Measurements from ENCODE around the gene CDHR3.

DNA sequence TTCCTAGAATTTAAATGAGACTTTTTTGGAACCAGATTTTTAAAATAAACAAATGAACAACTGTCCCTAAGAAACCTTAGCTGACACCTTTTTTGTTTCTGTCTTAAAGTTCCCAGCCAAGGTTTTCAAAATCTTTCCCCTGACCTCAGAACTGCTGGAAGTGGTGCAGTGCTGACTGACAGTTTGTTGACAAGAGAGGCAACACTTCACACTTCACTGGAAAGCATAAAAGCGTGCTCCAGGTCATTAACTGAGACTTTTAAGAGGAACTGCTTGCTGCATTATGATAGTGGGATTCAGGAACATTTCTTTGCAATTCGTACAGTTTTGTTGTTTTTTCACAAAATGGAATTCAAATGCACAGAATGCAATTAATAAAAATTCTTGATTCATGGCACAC is 112.9 kb downstream of the CDHR3 start:
- TF ChIP-seq EGR1 (IDR thresholded peaks at IDR 0.05; ENCODE audit: low read depth in 2 of 2) (no peak), TAF1 (conservative IDR thresholded peaks at IDR 0.05) (no peak), RXRA (IDR thresholded peaks at IDR 0.05) (no peak), RAD21 (IDR thresholded peaks at IDR 0.05) (no peak), YY1 (IDR thresholded peaks at IDR 0.05) (no peak), GABPA (IDR thresholded peaks at IDR 0.05 in 1 of 2, conservative IDR thresholded peaks at IDR 0.05 in 1 of 2) (no peak), HNF4A (conservative IDR thresholded peaks at IDR 0.05) (no peak), HNF4G (IDR thresholded peaks at IDR 0.05) (no peak), JUND (IDR thresholded peaks at IDR 0.05) (no peak)
- TF ChIP-seq, protein P1, sequence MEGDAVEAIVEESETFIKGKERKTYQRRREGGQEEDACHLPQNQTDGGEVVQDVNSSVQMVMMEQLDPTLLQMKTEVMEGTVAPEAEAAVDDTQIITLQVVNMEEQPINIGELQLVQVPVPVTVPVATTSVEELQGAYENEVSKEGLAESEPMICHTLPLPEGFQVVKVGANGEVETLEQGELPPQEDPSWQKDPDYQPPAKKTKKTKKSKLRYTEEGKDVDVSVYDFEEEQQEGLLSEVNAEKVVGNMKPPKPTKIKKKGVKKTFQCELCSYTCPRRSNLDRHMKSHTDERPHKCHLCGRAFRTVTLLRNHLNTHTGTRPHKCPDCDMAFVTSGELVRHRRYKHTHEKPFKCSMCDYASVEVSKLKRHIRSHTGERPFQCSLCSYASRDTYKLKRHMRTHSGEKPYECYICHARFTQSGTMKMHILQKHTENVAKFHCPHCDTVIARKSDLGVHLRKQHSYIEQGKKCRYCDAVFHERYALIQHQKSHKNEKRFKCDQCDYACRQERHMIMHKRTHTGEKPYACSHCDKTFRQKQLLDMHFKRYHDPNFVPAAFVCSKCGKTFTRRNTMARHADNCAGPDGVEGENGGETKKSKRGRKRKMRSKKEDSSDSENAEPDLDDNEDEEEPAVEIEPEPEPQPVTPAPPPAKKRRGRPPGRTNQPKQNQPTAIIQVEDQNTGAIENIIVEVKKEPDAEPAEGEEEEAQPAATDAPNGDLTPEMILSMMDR (IDR thresholded peaks at IDR 0.05; ENCODE audit: low read depth, low read length, missing input control) = no peak
- TF ChIP-seq, protein P2, sequence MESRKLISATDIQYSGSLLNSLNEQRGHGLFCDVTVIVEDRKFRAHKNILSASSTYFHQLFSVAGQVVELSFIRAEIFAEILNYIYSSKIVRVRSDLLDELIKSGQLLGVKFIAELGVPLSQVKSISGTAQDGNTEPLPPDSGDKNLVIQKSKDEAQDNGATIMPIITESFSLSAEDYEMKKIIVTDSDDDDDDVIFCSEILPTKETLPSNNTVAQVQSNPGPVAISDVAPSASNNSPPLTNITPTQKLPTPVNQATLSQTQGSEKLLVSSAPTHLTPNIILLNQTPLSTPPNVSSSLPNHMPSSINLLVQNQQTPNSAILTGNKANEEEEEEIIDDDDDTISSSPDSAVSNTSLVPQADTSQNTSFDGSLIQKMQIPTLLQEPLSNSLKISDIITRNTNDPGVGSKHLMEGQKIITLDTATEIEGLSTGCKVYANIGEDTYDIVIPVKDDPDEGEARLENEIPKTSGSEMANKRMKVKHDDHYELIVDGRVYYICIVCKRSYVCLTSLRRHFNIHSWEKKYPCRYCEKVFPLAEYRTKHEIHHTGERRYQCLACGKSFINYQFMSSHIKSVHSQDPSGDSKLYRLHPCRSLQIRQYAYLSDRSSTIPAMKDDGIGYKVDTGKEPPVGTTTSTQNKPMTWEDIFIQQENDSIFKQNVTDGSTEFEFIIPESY (IDR thresholded peaks at IDR 0.05) = no peak
- TF ChIP-seq, protein P3, sequence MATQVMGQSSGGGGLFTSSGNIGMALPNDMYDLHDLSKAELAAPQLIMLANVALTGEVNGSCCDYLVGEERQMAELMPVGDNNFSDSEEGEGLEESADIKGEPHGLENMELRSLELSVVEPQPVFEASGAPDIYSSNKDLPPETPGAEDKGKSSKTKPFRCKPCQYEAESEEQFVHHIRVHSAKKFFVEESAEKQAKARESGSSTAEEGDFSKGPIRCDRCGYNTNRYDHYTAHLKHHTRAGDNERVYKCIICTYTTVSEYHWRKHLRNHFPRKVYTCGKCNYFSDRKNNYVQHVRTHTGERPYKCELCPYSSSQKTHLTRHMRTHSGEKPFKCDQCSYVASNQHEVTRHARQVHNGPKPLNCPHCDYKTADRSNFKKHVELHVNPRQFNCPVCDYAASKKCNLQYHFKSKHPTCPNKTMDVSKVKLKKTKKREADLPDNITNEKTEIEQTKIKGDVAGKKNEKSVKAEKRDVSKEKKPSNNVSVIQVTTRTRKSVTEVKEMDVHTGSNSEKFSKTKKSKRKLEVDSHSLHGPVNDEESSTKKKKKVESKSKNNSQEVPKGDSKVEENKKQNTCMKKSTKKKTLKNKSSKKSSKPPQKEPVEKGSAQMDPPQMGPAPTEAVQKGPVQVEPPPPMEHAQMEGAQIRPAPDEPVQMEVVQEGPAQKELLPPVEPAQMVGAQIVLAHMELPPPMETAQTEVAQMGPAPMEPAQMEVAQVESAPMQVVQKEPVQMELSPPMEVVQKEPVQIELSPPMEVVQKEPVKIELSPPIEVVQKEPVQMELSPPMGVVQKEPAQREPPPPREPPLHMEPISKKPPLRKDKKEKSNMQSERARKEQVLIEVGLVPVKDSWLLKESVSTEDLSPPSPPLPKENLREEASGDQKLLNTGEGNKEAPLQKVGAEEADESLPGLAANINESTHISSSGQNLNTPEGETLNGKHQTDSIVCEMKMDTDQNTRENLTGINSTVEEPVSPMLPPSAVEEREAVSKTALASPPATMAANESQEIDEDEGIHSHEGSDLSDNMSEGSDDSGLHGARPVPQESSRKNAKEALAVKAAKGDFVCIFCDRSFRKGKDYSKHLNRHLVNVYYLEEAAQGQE (IDR thresholded peaks at IDR 0.05) = no peak
- TF ChIP-seq, protein P4, sequence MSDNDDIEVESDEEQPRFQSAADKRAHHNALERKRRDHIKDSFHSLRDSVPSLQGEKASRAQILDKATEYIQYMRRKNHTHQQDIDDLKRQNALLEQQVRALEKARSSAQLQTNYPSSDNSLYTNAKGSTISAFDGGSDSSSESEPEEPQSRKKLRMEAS (IDR thresholded peaks at IDR 0.05) = no peak
- TF ChIP-seq, protein P5, sequence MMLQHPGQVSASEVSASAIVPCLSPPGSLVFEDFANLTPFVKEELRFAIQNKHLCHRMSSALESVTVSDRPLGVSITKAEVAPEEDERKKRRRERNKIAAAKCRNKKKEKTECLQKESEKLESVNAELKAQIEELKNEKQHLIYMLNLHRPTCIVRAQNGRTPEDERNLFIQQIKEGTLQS (IDR thresholded peaks at IDR 0.05) = no peak

Data from liver (tissue), 3 donors.